GM23248 (cell line): ENCODE data around the gene SELENOS.

Experiments used
- EZH2 ChIP-seq: fragments of 200-600 bp; sonication (generic); IDR thresholded peaks from 2 replicates; pipeline ENCODE4 v1.6.1; 2018; ENCODE audit warnings: antibody characterized with exemption, mild to moderate bottlenecking; ENCODE audit not compliant: insufficient read depth, poor library complexity, severe bottlenecking
- EZH2phosphoT487 ChIP-seq: fragments of 200-600 bp; sonication (generic); IDR thresholded peaks from 2 replicates; pipeline ENCODE4 v1.6.1; 2018; ENCODE audit warnings: antibody characterized with exemption, moderate library complexity, mild to moderate bottlenecking, low read depth; ENCODE audit not compliant: insufficient read depth

DNA sequence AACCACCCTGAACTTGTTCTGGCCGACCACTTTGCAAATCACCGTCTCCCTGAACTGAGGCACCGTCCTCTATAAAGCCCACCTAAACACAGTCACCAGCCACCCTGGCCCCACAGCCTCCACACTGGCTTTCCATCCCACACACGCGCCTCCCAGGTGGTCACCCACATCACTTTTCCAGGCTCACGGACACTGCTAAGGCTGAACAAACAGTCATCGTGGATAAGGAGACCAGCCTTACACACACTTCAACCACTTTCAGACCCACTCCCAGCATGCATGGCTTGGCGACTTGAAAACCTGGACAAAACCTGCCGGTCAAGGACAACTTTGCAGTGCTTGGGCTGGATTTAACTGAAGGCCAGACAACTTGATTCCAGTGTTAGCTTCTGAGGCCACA is 33.9 kb downstream of the SELENOS start:
- no peak for TF ChIP-seq EZH2phosphoT487
- TF ChIP-seq EZH2, result no peak
